Measurements from ENCODE around the gene HS6ST3. TPM values are rescaled to one million over a fixed set of nuclear protein-coding genes. Genes with fewer than 3 reads are reported as not detected.

The HS6ST3 gene
- polyA plus RNA-seq, 6 donors from 2014 or later: not detected

- Mint-ChIP-seq H3K36me3 (no peaks in the 10 kb centered on the region), H3K4me3 (no peak overlapping the region), H3K4me1 (no peaks in the 10 kb centered on the region), H3K9me3 (peaks cover 0 to 5% (median 3%) of the 10 kb centered on the region in 7 donors), H3K27me3 (no peaks in the 10 kb centered on the region), H3K27ac (peak overlapping the region in 1 of 6 donors; percentile 44)
- no peak for ATAC-seq (ENCODE audit: low read depth in 2 of 2)
- no peak for DNase-seq
Measured at GRCh38 chr13:96621634-96622183, 531.8 kb downstream of the HS6ST3 start.

GRCh38 chr13:96629331-96629730 is 539.4 kb downstream of the HS6ST3 start:
- H3K4me1 Mint-ChIP-seq: no peaks in the 10 kb centered on the region
- no peaks in the 10 kb centered on the region for H3K27me3 Mint-ChIP-seq
- DNase-seq (no peak), ATAC-seq (ENCODE audit: low read depth in 2 of 2) (no peak)
- peaks cover 0 to 9% (median 4%) of the 10 kb centered on the region in 7 donors for H3K9me3 Mint-ChIP-seq
- H3K36me3 Mint-ChIP-seq: no peaks in the 10 kb centered on the region
- H3K4me3 Mint-ChIP-seq: no peak overlapping the region
- H3K27ac Mint-ChIP-seq: no peak overlapping the region

GRCh38 chr13:96632536-96633320 is 542.8 kb downstream of the HS6ST3 start:
- ATAC-seq (ENCODE audit: low read depth in 2 of 2): no peak
- Mint-ChIP-seq H3K27ac (no peak overlapping the region), H3K9me3 (peaks cover 0 to 12% (median 6%) of the 10 kb centered on the region in 7 donors), H3K27me3 (no peaks in the 10 kb centered on the region), H3K4me1 (no peaks in the 10 kb centered on the region), H3K4me3 (no peak overlapping the region), H3K36me3 (no peaks in the 10 kb centered on the region)
- DNase-seq: no peak

- ATAC-seq (ENCODE audit: low read depth in 2 of 2) (no peak), DNase-seq (no peak)
- H3K27me3 Mint-ChIP-seq: no peaks in the 10 kb centered on the region
- no peaks in the 10 kb centered on the region for H3K4me1 Mint-ChIP-seq
- no peak overlapping the region for H3K27ac Mint-ChIP-seq
- peaks cover 6 to 14% (median 9%) of the 10 kb centered on the region in 7 donors for H3K9me3 Mint-ChIP-seq
- no peak overlapping the region for H3K4me3 Mint-ChIP-seq
- no peaks in the 10 kb centered on the region for H3K36me3 Mint-ChIP-seq
Measured at GRCh38 chr13:96636001-96636709, 546.2 kb downstream of the HS6ST3 start.

GRCh38 chr13:96637039-96637438 is 547.1 kb downstream of the HS6ST3 start:
- no peaks in the 10 kb centered on the region for H3K4me1 Mint-ChIP-seq
- ATAC-seq (ENCODE audit: low read depth in 2 of 2): no peak
- H3K9me3 Mint-ChIP-seq: peaks cover 7 to 14% (median 10%) of the 10 kb centered on the region in 7 donors
- no peaks in the 10 kb centered on the region for H3K36me3 Mint-ChIP-seq
- H3K27ac Mint-ChIP-seq: no peak overlapping the region
- DNase-seq: no peak
- H3K4me3 Mint-ChIP-seq: no peak overlapping the region
- H3K27me3 Mint-ChIP-seq: no peaks in the 10 kb centered on the region

- H3K4me1 Mint-ChIP-seq: no peaks in the 10 kb centered on the region
- H3K4me3 Mint-ChIP-seq: no peak overlapping the region
- no peak overlapping the region for H3K27ac Mint-ChIP-seq
- no peaks in the 10 kb centered on the region for H3K36me3 Mint-ChIP-seq
- H3K9me3 Mint-ChIP-seq: peaks cover 4 to 34% (median 9%) of the 10 kb centered on the region in 7 donors
- no peaks in the 10 kb centered on the region for H3K27me3 Mint-ChIP-seq
- DNase-seq (no peak), ATAC-seq (ENCODE audit: low read depth in 2 of 2) (no peak)
Measured at GRCh38 chr13:96646101-96646500, 556.2 kb downstream of the HS6ST3 start.

- no peak overlapping the region for H3K27ac Mint-ChIP-seq
- DNase-seq: no peak
- no peak for ATAC-seq (ENCODE audit: low read depth in 2 of 2)
- no peaks in the 10 kb centered on the region for H3K27me3 Mint-ChIP-seq
- H3K4me1 Mint-ChIP-seq: no peaks in the 10 kb centered on the region
- no peak overlapping the region for H3K4me3 Mint-ChIP-seq
- no peaks in the 10 kb centered on the region for H3K36me3 Mint-ChIP-seq
- H3K9me3 Mint-ChIP-seq: peaks cover 4 to 30% (median 9%) of the 10 kb centered on the region in 7 donors
Measured at GRCh38 chr13:96646515-96647211, 556.8 kb downstream of the HS6ST3 start.

GRCh38 chr13:96650301-96650886 is 560.5 kb downstream of the HS6ST3 start:
- no peak for ATAC-seq (ENCODE audit: low read depth in 2 of 2)
- no peak overlapping the region for H3K27ac Mint-ChIP-seq
- H3K4me3 Mint-ChIP-seq: no peak overlapping the region
- H3K27me3 Mint-ChIP-seq: no peaks in the 10 kb centered on the region
- no peaks in the 10 kb centered on the region for H3K36me3 Mint-ChIP-seq
- no peaks in the 10 kb centered on the region for H3K4me1 Mint-ChIP-seq
- H3K9me3 Mint-ChIP-seq: peaks cover 0 to 13% (median 3%) of the 10 kb centered on the region in 7 donors
- DNase-seq: no peak

GRCh38 chr13:96651598-96651997 is 561.7 kb downstream of the HS6ST3 start:
- no peak overlapping the region for H3K4me3 Mint-ChIP-seq
- no peak overlapping the region for H3K27ac Mint-ChIP-seq
- H3K36me3 Mint-ChIP-seq: no peaks in the 10 kb centered on the region
- ATAC-seq (ENCODE audit: low read depth in 2 of 2): no peak
- no peak for DNase-seq
- H3K4me1 Mint-ChIP-seq: no peaks in the 10 kb centered on the region
- peaks cover 0 to 13% (median 6%) of the 10 kb centered on the region in 7 donors for H3K9me3 Mint-ChIP-seq
- H3K27me3 Mint-ChIP-seq: no peaks in the 10 kb centered on the region

GRCh38 chr13:96652506-96652905 is 562.6 kb downstream of the HS6ST3 start:
- ATAC-seq (ENCODE audit: low read depth in 2 of 2) (no peak), DNase-seq (no peak)
- Mint-ChIP-seq H3K4me1 (no peaks in the 10 kb centered on the region), H3K4me3 (no peak overlapping the region), H3K9me3 (peaks cover 0 to 13% (median 6%) of the 10 kb centered on the region in 7 donors), H3K36me3 (no peaks in the 10 kb centered on the region), H3K27me3 (no peaks in the 10 kb centered on the region), H3K27ac (no peak overlapping the region)

- H3K4me1 Mint-ChIP-seq: no peaks in the 10 kb centered on the region
- ATAC-seq (ENCODE audit: low read depth in 2 of 2): no peak
Measured at GRCh38 chr13:96661612-96662011, 571.7 kb downstream of the HS6ST3 start.

GRCh38 chr13:96662036-96662435 is 572.1 kb downstream of the HS6ST3 start:
- H3K9me3 Mint-ChIP-seq: peaks cover 3 to 30% (median 10%) of the 10 kb centered on the region in 7 donors
- no peak overlapping the region for H3K27ac Mint-ChIP-seq
- no peaks in the 10 kb centered on the region for H3K4me1 Mint-ChIP-seq
- H3K27me3 Mint-ChIP-seq: no peaks in the 10 kb centered on the region
- H3K4me3 Mint-ChIP-seq: no peak overlapping the region
- no peak for ATAC-seq (ENCODE audit: low read depth in 2 of 2)
- peaks cover 0 to 9% of the 10 kb centered on the region in 2 donors for H3K36me3 Mint-ChIP-seq
- DNase-seq: no peak

More at GRCh38 chr13:96661612-96662011, 571.7 kb downstream of the HS6ST3 start:
- H3K4me3 Mint-ChIP-seq: no peak overlapping the region
- H3K9me3 Mint-ChIP-seq: peaks cover 3 to 30% (median 10%) of the 10 kb centered on the region in 7 donors
- H3K27me3 Mint-ChIP-seq: no peaks in the 10 kb centered on the region
- DNase-seq: no peak
- H3K36me3 Mint-ChIP-seq: peaks cover 0 to 9% of the 10 kb centered on the region in 2 donors
- H3K27ac Mint-ChIP-seq: no peak overlapping the region
